SK-N-SH treated with all-trans-retinoic acid at 6 μM for 48 hours (cell line): ENCODE results near the gene PGM5.

Experiments
- ATAC-seq: fragments of 200-7000 bp; cut with Tn5 transposase; 3 replicates; pipeline ENCODE4 v1.9.1; 2020; ENCODE audit warnings: mild to moderate bottlenecking, moderate library complexity
- BACH2 ChIP-seq: fragments of 250-450 bp; sonication (Bioruptor Pico); IDR thresholded peaks from 2 replicates; pipeline ENCODE4 v1.9.0; 2021; ENCODE audit warnings: mild to moderate bottlenecking, borderline replicate concordance
- GLIS3 ChIP-seq: fragments of 250-450 bp; sonication (Bioruptor Pico); IDR thresholded peaks from 2 replicates; pipeline ENCODE4 v1.5.0; 2020; ENCODE audit warnings: mild to moderate bottlenecking, moderate library complexity
- PPARA ChIP-seq: fragments of 250-450 bp; sonication (Bioruptor Pico); IDR thresholded peaks from 2 replicates; pipeline ENCODE4 v1.5.0; 2020; ENCODE audit warnings: mild to moderate bottlenecking, borderline replicate concordance
- TCF4 ChIP-seq: fragments of 250-450 bp; sonication (Bioruptor Pico); IDR thresholded peaks from 2 replicates; pipeline ENCODE4 v1.8.0; 2021; ENCODE audit warnings: mild to moderate bottlenecking, moderate library complexity, borderline replicate concordance
- TOX ChIP-seq: fragments of 250-450 bp; sonication (Bioruptor Pico); IDR thresholded peaks from 2 replicates; pipeline ENCODE4 v1.8.0; 2021; ENCODE audit warnings: mild to moderate bottlenecking, moderate library complexity, borderline replicate concordance
- TF ChIP-seq, protein P1 (sequence below): fragments of 250-450 bp; sonication (Bioruptor Pico); IDR thresholded peaks from 2 replicates; pipeline ENCODE4 v1.5.1; 2020; ENCODE audit warnings: low read depth, mild to moderate bottlenecking, moderate library complexity
- TF ChIP-seq, protein P2 (sequence below): fragments of 250-450 bp; sonication (Bioruptor Pico); IDR thresholded peaks from 2 replicates; pipeline ENCODE4 v1.8.0; 2020; ENCODE audit warnings: mild to moderate bottlenecking, moderate library complexity, borderline replicate concordance

PGM5 gene

DNA sequence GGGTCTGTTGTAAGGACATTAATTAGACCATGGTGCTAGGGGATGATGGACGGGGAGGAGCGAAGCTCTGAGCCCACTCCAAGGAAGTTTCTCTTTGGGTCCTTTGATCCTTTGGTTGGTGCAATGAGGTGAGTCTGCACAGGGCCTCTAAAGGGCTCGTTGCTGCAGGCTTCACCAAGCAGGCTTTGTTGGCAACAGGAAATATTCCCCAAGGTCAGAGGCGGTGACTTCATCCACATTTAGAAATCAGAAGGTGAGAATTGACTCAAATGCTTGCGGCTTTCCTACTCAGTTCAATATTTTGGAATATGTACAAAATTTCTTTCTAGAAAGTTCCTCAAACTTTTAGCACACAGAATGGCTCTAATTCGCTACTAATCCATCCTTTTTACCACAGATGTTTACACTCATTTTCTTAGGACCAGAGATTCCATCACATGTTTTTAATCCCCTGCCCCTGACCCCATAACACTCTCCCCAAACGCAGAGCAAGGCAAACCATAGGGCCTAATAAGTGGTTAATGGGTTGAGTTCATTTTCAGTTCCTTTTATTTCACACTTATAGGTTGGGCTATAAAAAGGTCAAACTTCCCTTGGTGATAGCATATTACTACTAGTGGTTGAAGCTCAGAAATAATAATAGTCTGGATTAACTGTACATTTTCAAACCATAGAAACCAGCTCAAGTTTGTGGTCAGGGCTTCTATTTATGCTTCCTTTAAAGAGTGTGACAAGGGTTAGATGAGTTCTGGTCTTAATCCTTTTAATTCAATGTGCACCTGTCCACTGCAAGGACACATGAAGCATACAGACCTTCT, 221.6 kb downstream of the PGM5 start:
- TF ChIP-seq PPARA (no peak), BACH2 (CRISPR knock-in tag) (no peak), GLIS3 (CRISPR knock-in tag) (no peak), TCF4 (no peak), TOX (CRISPR knock-in tag) (no peak)
- TF ChIP-seq, protein P1, sequence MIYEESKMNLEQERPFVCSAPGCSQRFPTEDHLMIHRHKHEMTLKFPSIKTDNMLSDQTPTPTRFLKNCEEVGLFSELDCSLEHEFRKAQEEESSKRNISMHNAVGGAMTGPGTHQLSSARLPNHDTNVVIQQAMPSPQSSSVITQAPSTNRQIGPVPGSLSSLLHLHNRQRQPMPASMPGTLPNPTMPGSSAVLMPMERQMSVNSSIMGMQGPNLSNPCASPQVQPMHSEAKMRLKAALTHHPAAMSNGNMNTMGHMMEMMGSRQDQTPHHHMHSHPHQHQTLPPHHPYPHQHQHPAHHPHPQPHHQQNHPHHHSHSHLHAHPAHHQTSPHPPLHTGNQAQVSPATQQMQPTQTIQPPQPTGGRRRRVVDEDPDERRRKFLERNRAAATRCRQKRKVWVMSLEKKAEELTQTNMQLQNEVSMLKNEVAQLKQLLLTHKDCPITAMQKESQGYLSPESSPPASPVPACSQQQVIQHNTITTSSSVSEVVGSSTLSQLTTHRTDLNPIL (CRISPR knock-in tag): no peak
- TF ChIP-seq, protein P2, sequence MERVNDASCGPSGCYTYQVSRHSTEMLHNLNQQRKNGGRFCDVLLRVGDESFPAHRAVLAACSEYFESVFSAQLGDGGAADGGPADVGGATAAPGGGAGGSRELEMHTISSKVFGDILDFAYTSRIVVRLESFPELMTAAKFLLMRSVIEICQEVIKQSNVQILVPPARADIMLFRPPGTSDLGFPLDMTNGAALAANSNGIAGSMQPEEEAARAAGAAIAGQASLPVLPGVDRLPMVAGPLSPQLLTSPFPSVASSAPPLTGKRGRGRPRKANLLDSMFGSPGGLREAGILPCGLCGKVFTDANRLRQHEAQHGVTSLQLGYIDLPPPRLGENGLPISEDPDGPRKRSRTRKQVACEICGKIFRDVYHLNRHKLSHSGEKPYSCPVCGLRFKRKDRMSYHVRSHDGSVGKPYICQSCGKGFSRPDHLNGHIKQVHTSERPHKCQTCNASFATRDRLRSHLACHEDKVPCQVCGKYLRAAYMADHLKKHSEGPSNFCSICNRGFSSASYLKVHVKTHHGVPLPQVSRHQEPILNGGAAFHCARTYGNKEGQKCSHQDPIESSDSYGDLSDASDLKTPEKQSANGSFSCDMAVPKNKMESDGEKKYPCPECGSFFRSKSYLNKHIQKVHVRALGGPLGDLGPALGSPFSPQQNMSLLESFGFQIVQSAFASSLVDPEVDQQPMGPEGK (CRISPR knock-in tag): no peak
- no peak for ATAC-seq
